PC-9 (cell line): ENCODE data around the gene AGBL2.

Experiments used
- EZH2 ChIP-seq: fragments of 200-600 bp; sonication (generic); IDR thresholded peaks from 2 replicates; pipeline ENCODE4 v1.8.0; 2017; ENCODE audit warnings: antibody characterized with exemption, low read depth
- TF ChIP-seq, protein P1 (sequence below): fragments of 200-600 bp; sonication (generic); conservative IDR thresholded peaks from 2 replicates; pipeline ENCODE4 v1.6.1; 2017; ENCODE audit warnings: mixed run types, antibody characterized with exemption, mild to moderate bottlenecking, moderate library complexity

DNA sequence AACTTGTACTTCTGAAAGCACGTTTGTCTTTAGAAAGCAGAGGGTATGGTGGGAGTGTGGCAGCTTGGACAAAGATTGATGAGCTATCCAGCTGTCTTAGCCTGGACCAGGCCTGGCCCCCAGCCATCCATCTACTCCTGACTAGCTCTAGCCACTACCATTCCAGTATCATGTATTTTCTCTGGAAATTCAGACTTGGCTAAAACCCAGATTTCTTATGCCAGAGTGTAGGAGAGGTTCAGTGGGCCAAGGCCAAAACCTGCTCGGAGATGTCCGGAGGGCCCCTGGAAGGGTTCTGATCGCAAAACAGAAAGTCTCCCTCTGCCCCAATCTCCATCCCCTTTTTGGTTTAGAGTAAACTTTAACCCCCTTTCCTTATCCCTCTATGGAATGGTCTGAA lies 48.0 kb downstream of the AGBL2 start:
- TF ChIP-seq, protein P1, sequence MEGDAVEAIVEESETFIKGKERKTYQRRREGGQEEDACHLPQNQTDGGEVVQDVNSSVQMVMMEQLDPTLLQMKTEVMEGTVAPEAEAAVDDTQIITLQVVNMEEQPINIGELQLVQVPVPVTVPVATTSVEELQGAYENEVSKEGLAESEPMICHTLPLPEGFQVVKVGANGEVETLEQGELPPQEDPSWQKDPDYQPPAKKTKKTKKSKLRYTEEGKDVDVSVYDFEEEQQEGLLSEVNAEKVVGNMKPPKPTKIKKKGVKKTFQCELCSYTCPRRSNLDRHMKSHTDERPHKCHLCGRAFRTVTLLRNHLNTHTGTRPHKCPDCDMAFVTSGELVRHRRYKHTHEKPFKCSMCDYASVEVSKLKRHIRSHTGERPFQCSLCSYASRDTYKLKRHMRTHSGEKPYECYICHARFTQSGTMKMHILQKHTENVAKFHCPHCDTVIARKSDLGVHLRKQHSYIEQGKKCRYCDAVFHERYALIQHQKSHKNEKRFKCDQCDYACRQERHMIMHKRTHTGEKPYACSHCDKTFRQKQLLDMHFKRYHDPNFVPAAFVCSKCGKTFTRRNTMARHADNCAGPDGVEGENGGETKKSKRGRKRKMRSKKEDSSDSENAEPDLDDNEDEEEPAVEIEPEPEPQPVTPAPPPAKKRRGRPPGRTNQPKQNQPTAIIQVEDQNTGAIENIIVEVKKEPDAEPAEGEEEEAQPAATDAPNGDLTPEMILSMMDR: no peak
- no peak for TF ChIP-seq EZH2
